ENCODE measurements around the gene WDPCP.

DNA sequence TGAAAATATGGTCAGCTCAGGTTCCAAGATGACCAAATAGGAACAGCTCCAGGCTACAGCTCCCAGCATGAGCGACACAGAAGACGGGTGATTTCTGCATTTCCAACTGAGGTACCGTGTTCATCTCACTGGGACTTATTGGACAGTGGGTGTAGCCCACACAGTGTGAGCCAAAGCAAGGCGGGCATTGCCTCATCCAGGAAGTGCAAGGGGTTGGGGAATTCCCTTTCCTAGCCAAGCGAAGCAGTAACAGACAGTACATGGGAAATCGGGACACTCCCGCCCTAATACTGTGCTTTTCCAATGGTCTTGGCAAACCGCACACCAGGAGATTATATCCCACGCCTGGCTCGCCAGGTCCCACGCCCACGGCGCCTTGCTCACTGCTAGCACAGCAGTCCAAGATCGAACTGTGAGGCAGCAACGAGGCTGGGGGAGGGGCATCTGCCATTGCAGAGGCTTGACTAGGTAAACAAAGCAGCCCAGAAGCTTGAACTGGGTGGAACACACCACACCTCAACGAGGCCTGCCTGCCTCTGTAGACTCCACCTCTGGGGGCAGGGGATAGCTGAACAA, 57.5 kb downstream of the WDPCP start:
- TF ChIP-seq, protein P1, sequence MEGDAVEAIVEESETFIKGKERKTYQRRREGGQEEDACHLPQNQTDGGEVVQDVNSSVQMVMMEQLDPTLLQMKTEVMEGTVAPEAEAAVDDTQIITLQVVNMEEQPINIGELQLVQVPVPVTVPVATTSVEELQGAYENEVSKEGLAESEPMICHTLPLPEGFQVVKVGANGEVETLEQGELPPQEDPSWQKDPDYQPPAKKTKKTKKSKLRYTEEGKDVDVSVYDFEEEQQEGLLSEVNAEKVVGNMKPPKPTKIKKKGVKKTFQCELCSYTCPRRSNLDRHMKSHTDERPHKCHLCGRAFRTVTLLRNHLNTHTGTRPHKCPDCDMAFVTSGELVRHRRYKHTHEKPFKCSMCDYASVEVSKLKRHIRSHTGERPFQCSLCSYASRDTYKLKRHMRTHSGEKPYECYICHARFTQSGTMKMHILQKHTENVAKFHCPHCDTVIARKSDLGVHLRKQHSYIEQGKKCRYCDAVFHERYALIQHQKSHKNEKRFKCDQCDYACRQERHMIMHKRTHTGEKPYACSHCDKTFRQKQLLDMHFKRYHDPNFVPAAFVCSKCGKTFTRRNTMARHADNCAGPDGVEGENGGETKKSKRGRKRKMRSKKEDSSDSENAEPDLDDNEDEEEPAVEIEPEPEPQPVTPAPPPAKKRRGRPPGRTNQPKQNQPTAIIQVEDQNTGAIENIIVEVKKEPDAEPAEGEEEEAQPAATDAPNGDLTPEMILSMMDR (IDR thresholded peaks at IDR 0.05), result no peak
- TF ChIP-seq EP300 (IDR thresholded peaks at IDR 0.05) (no peak), POLR2A (IDR thresholded peaks at IDR 0.05; ENCODE audit: low read depth) (no peak), POLR2AphosphoS5 (IDR thresholded peaks at IDR 0.05) (no peak)

Measured in esophagus muscularis mucosa (tissue), 4 donors.